Lung (tissue), 12 donors: Measurements from ENCODE around the gene TNIK. TPM values are rescaled to one million over a fixed set of nuclear protein-coding genes. Genes with fewer than 3 reads are reported as not detected.

ENCODE experiments used
- ATAC-seq: fragments of 200-7000 bp; cut with Tn5 transposase; one replicate; pipeline ENCODE4 v1.9.1; 2020; ENCODE audit warnings: moderate number of reproducible peaks; ENCODE audit not compliant: insufficient read depth, low FRiP score
- DNase-seq, 3 donors: peaks; one replicate each; pipeline ENCODE4 v3.0.0-alpha.2; 2013 to 2017
- H3K27ac ChIP-seq, 2 donors: one replicate each; pipeline ENCODE4 v1.5.1; 2013; ENCODE audit warnings: mild to moderate bottlenecking in 2 of 2, moderate library complexity in 2 of 2, control low read depth in 1 of 2, inconsistent platforms in 1 of 2, low read depth in 1 of 2, low read length in 1 of 2
- H3K27me3 ChIP-seq, 3 donors: one replicate each; pipeline ENCODE4 v1.5.1; 2013; ENCODE audit warnings: low read length in 2 of 3; ENCODE audit not compliant: control insufficient read depth in 3 of 3, insufficient read depth in 3 of 3
- H3K36me3 ChIP-seq, 4 donors: one replicate each; pipeline ENCODE4 v1.5.1; 2013; ENCODE audit warnings: low read length in 4 of 4, mild to moderate bottlenecking in 1 of 4, moderate library complexity in 1 of 4; ENCODE audit not compliant: control insufficient read depth in 4 of 4, insufficient read depth in 4 of 4
- H3K4me1 ChIP-seq, 5 donors: one replicate each; pipeline ENCODE4 v1.5.1; 2013; ENCODE audit warnings: low read length in 5 of 5, mild to moderate bottlenecking in 2 of 5, moderate library complexity in 1 of 5; ENCODE audit not compliant: control insufficient read depth in 5 of 5, insufficient read depth in 5 of 5
- H3K4me3 ChIP-seq: one replicate; pipeline ENCODE4 v1.5.1; 2013; ENCODE audit warnings: mild to moderate bottlenecking, control low read depth, moderate library complexity
- H3K9ac ChIP-seq, 2 donors: one replicate each; pipeline ENCODE4 v1.5.1; 2013; ENCODE audit warnings: low read length in 2 of 2, control low read depth in 1 of 2; ENCODE audit not compliant: insufficient read depth in 1 of 2
- H3K9me3 ChIP-seq, 4 donors: one replicate each; pipeline ENCODE4 v1.5.1; 2013; ENCODE audit warnings: low read length in 3 of 4, mild to moderate bottlenecking in 1 of 4, moderate library complexity in 1 of 4; ENCODE audit not compliant: control insufficient read depth in 4 of 4, insufficient read depth in 3 of 4
- CTCF ChIP-seq: IDR thresholded peaks from 2 replicates; pipeline ENCODE4 v1.5.1; 2012; ENCODE audit warnings: mild to moderate bottlenecking; ENCODE audit errors: control extremely low read depth, extremely low read depth
- WGBS, 2 donors: extraction: QIAGEN DNeasy Blood & Tissue Kit; methylation state at CpG; one replicate each; pipeline ENCODE4 v1.1.7; 2013; 5-methylcytosine and 5-hydroxymethylcytosine counted together
- polyA plus RNA-seq, 2 donors: library from polyadenylated mRNA; stranded (reverse); fragments of 200-250 nt; gene quantifications; one replicate each; pipeline ENCODE4 v1.2.1, GENCODE V29; 2013
- total RNA-seq, 2 donors: library from RNA; depleted of rRNA in 1 of 2; stranded (reverse); fragments of >200 nt in 1 of 2; gene quantifications; one replicate each; pipeline ENCODE4 v1.2.1, GENCODE V29; 2014 to 2021
- donor health status: control.
- donor health status: control.
- donor health status: Bipolar disorder and iron deficiency.
- donor health status: healthy.
- donor health status: DM: yes; HTN: yes; CAD: no.

The TNIK gene
- total and polyA plus RNA-seq, 4 donors = 9.4 to 36.3 (median 14.3) TPM

- ATAC-seq (no peak), DNase-seq (no peak)
- Histone ChIP-seq H3K4me1 (peaks cover 0 to 35% (median 8%) of the 10 kb centered on the region in 5 donors), H3K27ac (no peak overlapping the region), H3K27me3 (no peaks in the 10 kb centered on the region), H3K9ac (no peak overlapping the region), H3K4me3 (no peak overlapping the region), H3K9me3 (no peaks in the 10 kb centered on the region), H3K36me3 (peaks cover 0 to 3% (median 0%) of the 10 kb centered on the region in 4 donors)
- TF ChIP-seq CTCF = no peak
These were observed 366.7 kb downstream of the TNIK start for GRCh38 chr3:171093462-171093861.

- no peak for ATAC-seq
- H3K4me3 ChIP-seq = no peak overlapping the region
- no peak for TF ChIP-seq CTCF
- peaks cover 0 to 3% (median 0%) of the 10 kb centered on the region in 4 donors for H3K36me3 ChIP-seq
- 56 to 63% methylated on average over 1 of the region's 1 CpG for WGBS, 2 donors
- no peak overlapping the region for H3K27ac ChIP-seq
- H3K9ac ChIP-seq = no peak overlapping the region
- no peaks in the 10 kb centered on the region for H3K9me3 ChIP-seq
- H3K27me3 ChIP-seq = no peaks in the 10 kb centered on the region
- H3K4me1 ChIP-seq = peaks cover 0 to 38% (median 8%) of the 10 kb centered on the region in 5 donors
- DNase-seq = peak in 2 of 3 donors; percentile 89 to 94
These were observed 367.7 kb downstream of the TNIK start for GRCh38 chr3:171092467-171092911.

DNA sequence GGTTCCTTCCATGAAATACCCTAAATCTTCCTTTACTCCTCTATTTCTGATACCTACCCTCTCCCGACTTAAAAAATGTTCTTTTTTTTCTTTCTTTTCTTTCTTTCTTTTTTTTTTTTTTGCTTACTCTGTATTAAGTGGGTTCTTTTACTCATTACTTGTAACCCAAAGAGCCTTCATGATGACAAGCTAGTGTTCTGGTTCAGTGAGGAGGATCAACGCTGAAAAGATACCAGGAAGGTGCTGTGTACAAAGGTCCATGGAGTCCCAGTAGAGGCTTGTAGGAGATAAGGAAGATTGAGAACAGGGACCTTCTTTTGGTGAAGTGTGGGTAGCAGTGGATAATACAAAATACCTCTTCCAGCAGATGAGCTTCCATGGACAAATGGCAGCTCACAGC, 369.9 kb downstream of the TNIK start:
- DNase-seq (no peak), ATAC-seq (no peak)
- H3K9me3 ChIP-seq = no peaks in the 10 kb centered on the region
- WGBS, 2 donors = 92 to 98% methylated on average over 2 of the region's 2 CpGs
- TF ChIP-seq CTCF = no peak
- H3K4me3 ChIP-seq = no peak overlapping the region
- peaks cover 0 to 38% (median 8%) of the 10 kb centered on the region in 5 donors for H3K4me1 ChIP-seq
- no peak overlapping the region for H3K9ac ChIP-seq
- peaks cover 0 to 4% (median 0%) of the 10 kb centered on the region in 3 donors for H3K27me3 ChIP-seq
- no peak overlapping the region for H3K27ac ChIP-seq
- peaks cover 0 to 7% (median 4%) of the 10 kb centered on the region in 4 donors for H3K36me3 ChIP-seq
